ENCODE results near the gene CKS2. TPM values are rescaled to one million over a fixed set of nuclear protein-coding genes. Genes with fewer than 3 reads are reported as not detected.
A peak's percentile ranks its signal among the peaks of the same experiment; 100 is the strongest.

The CKS2 gene
- total RNA-seq, 4 donors from 2014 or later = 6.5 to 13.2 (median 6.9) TPM

GRCh38 chr9:89362647-89363310 lies 51.8 kb downstream of the CKS2 start:
- intact Hi-C loops (cut with DNase I; ENCODE audit: low total_unique reads) = no loop called here
- in situ Hi-C loops (cut with MboI; ENCODE audit: low sequenced_read_pairs in 4 of 4) = no loop called here

GRCh38 chr9:89363311-89363670 lies 52.3 kb downstream of the CKS2 start:
- no peak overlapping the region for H3K4me3 ChIP-seq
- H3K9me3 ChIP-seq = no peaks in the 10 kb centered on the region

More at GRCh38 chr9:89362647-89363310, 51.8 kb downstream of the CKS2 start:
- no peak for ATAC-seq
- Histone ChIP-seq H3K4me1 (peaks cover 27 to 36% of the 10 kb centered on the region in 2 donors), H3K36me3 (peaks cover 0 to 36% of the 10 kb centered on the region in 2 donors), H3K9me3 (no peaks in the 10 kb centered on the region), H3K27me3 (no peaks in the 10 kb centered on the region), H3K27ac (peak overlapping the region in 1 of 4 donors; percentile 31), H3K4me3 (no peak overlapping the region)
- DNase-seq = peak; percentile 1 to 15
- TF ChIP-seq POLR2A (IDR thresholded peaks at IDR 0.05) = no peak
- TF ChIP-seq, protein P1, sequence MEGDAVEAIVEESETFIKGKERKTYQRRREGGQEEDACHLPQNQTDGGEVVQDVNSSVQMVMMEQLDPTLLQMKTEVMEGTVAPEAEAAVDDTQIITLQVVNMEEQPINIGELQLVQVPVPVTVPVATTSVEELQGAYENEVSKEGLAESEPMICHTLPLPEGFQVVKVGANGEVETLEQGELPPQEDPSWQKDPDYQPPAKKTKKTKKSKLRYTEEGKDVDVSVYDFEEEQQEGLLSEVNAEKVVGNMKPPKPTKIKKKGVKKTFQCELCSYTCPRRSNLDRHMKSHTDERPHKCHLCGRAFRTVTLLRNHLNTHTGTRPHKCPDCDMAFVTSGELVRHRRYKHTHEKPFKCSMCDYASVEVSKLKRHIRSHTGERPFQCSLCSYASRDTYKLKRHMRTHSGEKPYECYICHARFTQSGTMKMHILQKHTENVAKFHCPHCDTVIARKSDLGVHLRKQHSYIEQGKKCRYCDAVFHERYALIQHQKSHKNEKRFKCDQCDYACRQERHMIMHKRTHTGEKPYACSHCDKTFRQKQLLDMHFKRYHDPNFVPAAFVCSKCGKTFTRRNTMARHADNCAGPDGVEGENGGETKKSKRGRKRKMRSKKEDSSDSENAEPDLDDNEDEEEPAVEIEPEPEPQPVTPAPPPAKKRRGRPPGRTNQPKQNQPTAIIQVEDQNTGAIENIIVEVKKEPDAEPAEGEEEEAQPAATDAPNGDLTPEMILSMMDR (IDR thresholded peaks at IDR 0.05 in 4 of 5, conservative IDR thresholded peaks at IDR 0.05 in 1 of 5) = no peak

DNA sequence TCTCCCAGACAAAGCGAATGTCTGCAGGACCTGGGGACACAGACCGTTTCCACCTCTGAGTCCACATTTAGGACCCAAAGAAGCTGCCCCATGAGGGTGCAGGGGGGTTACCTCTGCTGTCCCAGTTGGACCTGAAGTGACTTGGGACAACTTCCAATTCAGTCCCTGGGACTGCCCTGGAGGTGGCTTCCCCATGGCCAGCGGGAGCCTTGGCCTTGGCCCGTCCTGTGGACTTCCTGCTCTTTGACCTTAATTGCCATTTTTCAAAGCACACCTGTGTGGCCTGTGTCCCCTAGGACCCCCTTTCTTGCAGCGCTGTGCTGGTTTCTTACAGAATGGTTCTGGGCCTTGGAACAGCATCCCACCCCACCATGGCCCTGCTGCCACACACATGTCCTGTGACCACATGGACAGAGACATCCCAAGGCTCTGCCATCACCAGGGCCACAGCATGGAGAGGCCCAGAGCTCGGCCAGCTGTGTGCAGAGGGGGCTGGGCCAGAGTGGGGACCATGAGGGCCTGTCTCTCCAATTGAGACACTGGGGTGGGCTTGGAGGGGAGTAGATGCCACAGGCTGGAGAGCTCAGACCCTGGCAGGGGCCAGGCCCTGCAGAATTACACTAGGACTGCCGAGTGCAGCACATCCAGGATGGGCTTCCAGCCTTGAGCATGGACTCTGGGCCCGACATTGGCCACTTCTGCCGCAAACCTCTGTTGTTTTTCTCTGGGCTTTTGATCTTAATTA lies 53.1 kb downstream of the CKS2 start:
- Histone ChIP-seq H3K36me3 (peaks cover 0 to 24% of the 10 kb centered on the region in 2 donors), H3K27ac (no peak overlapping the region), H3K9me3 (no peaks in the 10 kb centered on the region), H3K4me1 (peaks cover 17 to 27% of the 10 kb centered on the region in 2 donors), H3K27me3 (no peaks in the 10 kb centered on the region), H3K4me3 (no peak overlapping the region)
- intact Hi-C loops (cut with DNase I; ENCODE audit: low total_unique reads) (no loop called here), in situ Hi-C loops (cut with MboI; ENCODE audit: low sequenced_read_pairs in 4 of 4) (no loop called here)
- no peak for TF ChIP-seq POLR2A (IDR thresholded peaks at IDR 0.05)
- TF ChIP-seq, protein P1 (IDR thresholded peaks at IDR 0.05 in 4 of 5, conservative IDR thresholded peaks at IDR 0.05 in 1 of 5) = no peak
- DNase-seq (peak; percentile 1 to 12), ATAC-seq (no peak)

More at GRCh38 chr9:89363311-89363670, 52.3 kb downstream of the CKS2 start:
- no peak overlapping the region for H3K27ac ChIP-seq
- peak in 1 of 2 donors; percentile 0 for DNase-seq
- H3K4me1 ChIP-seq = peaks cover 25 to 35% of the 10 kb centered on the region in 2 donors
- no peaks in the 10 kb centered on the region for H3K27me3 ChIP-seq
- intact Hi-C loops (cut with DNase I; ENCODE audit: low total_unique reads) (no loop called here), in situ Hi-C loops (cut with MboI; ENCODE audit: low sequenced_read_pairs in 4 of 4) (no loop called here)
- peaks cover 0 to 31% of the 10 kb centered on the region in 2 donors for H3K36me3 ChIP-seq
- no peak for ATAC-seq
- TF ChIP-seq, protein P1 (IDR thresholded peaks at IDR 0.05 in 4 of 5, conservative IDR thresholded peaks at IDR 0.05 in 1 of 5) = no peak

DNA sequence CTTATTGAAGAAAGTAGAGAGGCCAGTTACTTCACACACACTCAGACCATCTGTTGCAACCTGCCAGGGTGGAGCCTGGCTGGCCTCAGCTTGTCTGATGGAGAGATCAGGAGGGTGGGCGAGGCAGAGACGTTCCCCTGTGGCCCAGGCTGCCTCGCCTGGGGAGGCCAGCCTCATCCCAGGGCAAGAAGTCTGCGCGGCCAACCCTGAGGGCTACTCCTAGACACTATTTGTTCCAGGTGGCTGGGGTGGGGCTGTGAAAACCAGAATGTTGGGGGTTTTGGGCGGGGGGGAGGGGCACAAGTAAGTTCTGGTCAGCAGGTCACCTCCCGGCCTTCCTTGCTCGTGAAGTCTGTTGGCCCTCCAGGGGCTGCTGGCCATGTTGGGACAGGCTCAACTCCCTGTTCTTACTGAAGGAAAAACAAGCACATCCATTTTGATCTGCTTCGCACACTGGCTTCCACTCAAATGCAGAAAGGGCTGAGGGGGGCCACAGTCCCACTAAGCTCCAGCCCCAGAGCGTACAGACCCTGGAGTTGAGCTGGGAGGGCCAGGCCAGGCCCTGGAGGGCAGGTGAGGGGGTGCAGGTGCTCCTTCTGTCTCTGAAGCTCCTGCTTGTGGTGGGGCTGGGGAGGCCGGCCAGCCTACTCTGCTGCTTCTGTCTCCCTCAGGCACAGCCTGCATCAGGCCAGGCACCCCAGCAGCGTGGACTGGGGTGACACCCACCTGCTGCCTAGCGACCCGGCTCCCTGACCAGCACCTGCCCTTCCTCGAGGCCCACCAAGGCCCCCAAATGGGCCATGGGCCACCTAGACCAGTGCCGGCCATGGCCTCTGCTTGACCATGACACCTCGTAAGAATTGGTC lies 53.9 kb downstream of the CKS2 start:
- ATAC-seq (no peak), DNase-seq (peak in 1 of 2 donors; percentile 13)
- peaks cover 0 to 24% of the 10 kb centered on the region in 2 donors for H3K36me3 ChIP-seq
- H3K9me3 ChIP-seq = no peaks in the 10 kb centered on the region
- H3K4me3 ChIP-seq = no peak overlapping the region
- H3K4me1 ChIP-seq = peaks cover 10 to 19% of the 10 kb centered on the region in 2 donors
- in situ Hi-C loops (cut with MboI; ENCODE audit: low sequenced_read_pairs in 4 of 4) (no loop called here), intact Hi-C loops (cut with DNase I; ENCODE audit: low total_unique reads) (no loop called here)
- H3K27me3 ChIP-seq = no peaks in the 10 kb centered on the region
- no peak for TF ChIP-seq POLR2A (IDR thresholded peaks at IDR 0.05)
- TF ChIP-seq, protein P1 (IDR thresholded peaks at IDR 0.05 in 4 of 5, conservative IDR thresholded peaks at IDR 0.05 in 1 of 5) = no peak
- H3K27ac ChIP-seq = no peak overlapping the region
